Upper lobe of right lung (tissue), 1 donor: ENCODE data around the gene NELFCD. TPM values are rescaled to one million over a fixed set of nuclear protein-coding genes. Genes with fewer than 3 reads are reported as not detected.

Experiments
- ATAC-seq: fragments of 200-7000 bp; cut with Tn5 transposase; one replicate; pipeline ENCODE4 v1.9.1; 2020; ENCODE audit warnings: mild to moderate bottlenecking, moderate library complexity
- DNase-seq: peaks from one replicate; pipeline ENCODE4 v3.0.0-alpha.2; 2020
- H3K27ac ChIP-seq: fragments of 200-600 bp; one replicate; pipeline ENCODE4 v1.8.0; 2022
- H3K27me3 ChIP-seq: fragments of 200-600 bp; one replicate; pipeline ENCODE4 v1.8.0; 2022; ENCODE audit warnings: mild to moderate bottlenecking
- H3K36me3 ChIP-seq: fragments of 200-600 bp; one replicate; pipeline ENCODE4 v1.8.0; 2022
- H3K4me1 ChIP-seq: fragments of 200-600 bp; one replicate; pipeline ENCODE4 v1.8.0; 2022
- H3K4me3 ChIP-seq: fragments of 200-600 bp; one replicate; pipeline ENCODE4 v1.8.0; 2022; ENCODE audit warnings: mild to moderate bottlenecking
- H3K9me3 ChIP-seq: fragments of 200-600 bp; one replicate; pipeline ENCODE4 v1.8.0; 2022
- intact Hi-C: fragments of 100-400 bp; cut with DNase I; formaldehyde crosslinking; loops from one replicate; pipeline ENCODE4 v1.11.0; 2022
- total RNA-seq: library from RNA; stranded (reverse); fragmentation: NEBNext Ultra II Directional; extraction: Animal tissue kit (Norgen Biotek cat#: 25700); gene quantifications from one replicate; pipeline ENCODE4 v1.2.1, GENCODE V29; 2021
- TF ChIP-seq, protein P1 (sequence below): fragments of 200-600 bp; IDR thresholded peaks from one replicate; pipeline ENCODE4 v1.8.0; 2022; ENCODE audit warnings: antibody characterized with exemption
- donor health status: DM: no; HTN: yes; CAD: no; lungs with severe emphysema.

The NELFCD gene
- total RNA-seq, 1 donor from 2014 or later, result 51.2 TPM

DNA sequence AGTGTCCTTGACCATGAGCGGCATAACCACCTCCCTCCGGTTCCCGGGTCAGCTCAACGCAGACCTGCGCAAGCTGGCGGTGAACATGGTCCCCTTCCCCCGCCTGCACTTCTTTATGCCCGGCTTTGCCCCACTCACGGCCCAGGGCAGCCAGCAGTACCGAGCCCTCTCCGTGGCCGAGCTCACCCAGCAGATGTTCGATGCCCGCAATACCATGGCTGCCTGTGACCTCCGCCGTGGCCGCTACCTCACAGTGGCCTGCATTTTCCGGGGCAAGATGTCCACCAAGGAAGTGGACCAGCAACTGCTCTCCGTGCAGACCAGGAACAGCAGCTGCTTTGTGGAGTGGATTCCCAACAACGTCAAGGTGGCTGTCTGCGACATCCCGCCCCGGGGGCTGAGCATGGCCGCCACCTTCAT is 43.1 kb downstream of the NELFCD start:
- intact Hi-C loops, result no loop called here
- Histone ChIP-seq H3K9me3 (no peaks in the 10 kb centered on the region), H3K4me1 (peaks cover 13% of the 10 kb centered on the region), H3K27ac (no peak overlapping the region), H3K36me3 (peaks cover 67% of the 10 kb centered on the region), H3K27me3 (no peaks in the 10 kb centered on the region), H3K4me3 (no peak overlapping the region)
- TF ChIP-seq, protein P1, sequence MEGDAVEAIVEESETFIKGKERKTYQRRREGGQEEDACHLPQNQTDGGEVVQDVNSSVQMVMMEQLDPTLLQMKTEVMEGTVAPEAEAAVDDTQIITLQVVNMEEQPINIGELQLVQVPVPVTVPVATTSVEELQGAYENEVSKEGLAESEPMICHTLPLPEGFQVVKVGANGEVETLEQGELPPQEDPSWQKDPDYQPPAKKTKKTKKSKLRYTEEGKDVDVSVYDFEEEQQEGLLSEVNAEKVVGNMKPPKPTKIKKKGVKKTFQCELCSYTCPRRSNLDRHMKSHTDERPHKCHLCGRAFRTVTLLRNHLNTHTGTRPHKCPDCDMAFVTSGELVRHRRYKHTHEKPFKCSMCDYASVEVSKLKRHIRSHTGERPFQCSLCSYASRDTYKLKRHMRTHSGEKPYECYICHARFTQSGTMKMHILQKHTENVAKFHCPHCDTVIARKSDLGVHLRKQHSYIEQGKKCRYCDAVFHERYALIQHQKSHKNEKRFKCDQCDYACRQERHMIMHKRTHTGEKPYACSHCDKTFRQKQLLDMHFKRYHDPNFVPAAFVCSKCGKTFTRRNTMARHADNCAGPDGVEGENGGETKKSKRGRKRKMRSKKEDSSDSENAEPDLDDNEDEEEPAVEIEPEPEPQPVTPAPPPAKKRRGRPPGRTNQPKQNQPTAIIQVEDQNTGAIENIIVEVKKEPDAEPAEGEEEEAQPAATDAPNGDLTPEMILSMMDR, result no peak
- DNase-seq, result no peak
- ATAC-seq, result no peak

DNA sequence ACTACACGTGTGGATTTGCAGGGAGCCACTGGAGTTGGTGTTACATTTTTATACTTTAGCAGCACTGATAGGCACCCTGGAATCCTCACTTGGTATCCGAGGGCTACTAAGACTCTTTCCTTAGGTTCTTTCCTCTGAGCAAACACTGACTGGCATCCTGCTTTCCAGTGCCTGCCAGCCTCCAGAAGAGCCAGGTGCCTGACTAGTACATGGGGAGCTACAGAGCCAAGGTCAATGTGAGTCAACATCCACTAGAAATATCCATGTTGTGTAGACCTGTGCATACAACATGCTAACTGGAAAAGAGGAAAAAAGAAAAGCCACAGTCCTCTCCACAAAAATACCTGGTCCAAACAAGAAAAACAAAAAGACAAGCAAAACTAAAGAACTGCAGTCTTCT is 44.0 kb downstream of the NELFCD start:
- Histone ChIP-seq H3K4me1 (peaks cover 20% of the 10 kb centered on the region), H3K9me3 (no peaks in the 10 kb centered on the region), H3K27me3 (no peaks in the 10 kb centered on the region), H3K36me3 (peaks cover 77% of the 10 kb centered on the region), H3K27ac (no peak overlapping the region), H3K4me3 (no peak overlapping the region)
- TF ChIP-seq, protein P1, result no peak
- intact Hi-C loops, result no loop called here
- ATAC-seq, result no peak
- no peak for DNase-seq

DNA sequence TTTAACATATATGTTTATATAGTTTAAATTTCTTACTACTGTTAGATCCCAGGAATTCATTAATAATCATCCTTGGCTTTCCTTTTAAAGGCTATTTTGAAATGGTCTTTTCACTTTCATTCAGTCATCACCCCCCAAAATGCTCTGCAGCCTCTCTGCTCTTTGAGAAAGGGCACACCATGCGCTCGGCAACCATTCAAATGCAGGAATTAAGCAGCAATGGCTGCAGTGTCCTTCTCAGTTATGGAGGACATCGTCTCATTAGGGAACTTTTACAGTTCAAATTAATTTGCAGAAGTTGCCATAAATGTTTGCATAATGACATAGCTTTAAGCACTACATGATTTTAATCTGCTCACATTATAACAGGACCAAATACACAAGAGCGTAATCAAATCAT is 44.5 kb downstream of the NELFCD start:
- Histone ChIP-seq H3K9me3 (no peaks in the 10 kb centered on the region), H3K27me3 (no peaks in the 10 kb centered on the region), H3K27ac (no peak overlapping the region), H3K36me3 (peaks cover 81% of the 10 kb centered on the region), H3K4me3 (no peak overlapping the region), H3K4me1 (peaks cover 24% of the 10 kb centered on the region)
- intact Hi-C loops, result no loop called here
- TF ChIP-seq, protein P1, result no peak
- DNase-seq (no peak), ATAC-seq (no peak)

DNA sequence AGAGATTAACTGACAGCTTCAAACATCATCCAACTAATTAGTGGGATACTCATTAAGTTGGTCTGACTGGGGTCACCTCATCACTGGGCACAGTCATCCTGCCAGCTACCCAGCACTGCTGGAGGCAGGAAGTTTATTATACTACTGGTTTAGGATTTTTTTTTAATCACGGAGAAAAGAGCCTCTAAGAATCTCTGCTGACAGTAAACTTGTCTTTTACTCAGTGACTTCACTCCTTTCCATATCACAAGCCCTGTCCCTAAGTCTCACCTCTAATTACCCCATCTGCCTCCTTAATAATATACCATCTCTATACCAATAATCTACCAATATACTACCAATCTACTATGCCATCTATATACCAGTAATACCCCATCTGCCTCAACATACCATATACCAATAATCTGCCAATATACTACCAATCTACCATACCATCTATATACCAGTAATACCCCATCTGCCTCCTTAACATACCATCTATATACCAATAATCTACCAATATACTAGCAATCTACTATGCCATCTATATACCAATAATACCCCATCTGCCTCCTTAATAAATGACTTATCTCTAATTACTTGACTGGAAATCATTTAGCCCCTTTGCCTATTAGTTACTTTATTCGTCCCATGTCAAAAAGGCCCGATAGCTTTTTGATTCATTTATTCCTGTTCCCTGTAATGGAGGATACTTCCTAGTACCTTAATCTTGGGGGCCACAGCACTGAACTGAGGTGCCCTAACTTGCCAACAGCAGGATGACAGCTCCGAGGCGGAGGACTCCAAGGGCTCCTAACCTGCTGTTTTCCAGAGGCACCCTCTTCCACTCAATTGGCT is 46.1 kb downstream of the NELFCD start:
- peaks cover 33% of the 10 kb centered on the region for H3K4me1 ChIP-seq
- no peak overlapping the region for H3K4me3 ChIP-seq
- ATAC-seq (no peak), DNase-seq (no peak)
- H3K9me3 ChIP-seq, result no peaks in the 10 kb centered on the region
- H3K36me3 ChIP-seq, result peaks cover 86% of the 10 kb centered on the region
- H3K27ac ChIP-seq, result no peak overlapping the region
- intact Hi-C loops, result no loop called here
- TF ChIP-seq, protein P1, result no peak
- no peaks in the 10 kb centered on the region for H3K27me3 ChIP-seq

DNA sequence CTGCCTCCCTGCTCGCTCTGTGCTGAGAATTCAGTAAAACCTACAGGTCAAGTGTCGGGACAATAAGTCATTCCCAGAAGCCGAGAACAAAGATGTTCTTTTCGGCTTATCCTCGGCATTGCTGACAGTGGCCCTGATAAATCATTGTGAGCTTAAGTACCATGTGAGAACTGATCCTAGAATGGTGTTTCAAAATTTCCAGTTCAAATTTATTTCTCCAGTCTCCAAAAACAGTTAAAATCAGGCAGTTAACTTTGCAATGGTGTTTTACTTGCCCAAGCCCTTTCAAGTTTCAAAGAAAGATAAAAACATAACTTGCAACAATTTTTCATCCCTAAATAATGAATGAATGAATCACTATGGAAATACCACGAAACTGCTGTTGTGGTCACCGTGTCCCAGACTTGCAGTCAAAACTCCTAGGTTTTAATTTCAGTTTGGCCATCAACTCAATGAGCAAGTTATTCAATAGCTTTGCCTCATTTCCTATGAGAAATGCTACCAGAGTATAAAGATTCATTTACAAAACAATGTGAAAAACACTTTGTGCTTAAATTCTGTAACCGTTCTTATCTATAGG is 46.8 kb downstream of the NELFCD start:
- DNase-seq (no peak), ATAC-seq (no peak)
- TF ChIP-seq, protein P1, result no peak
- intact Hi-C loops, result no loop called here
- Histone ChIP-seq H3K9me3 (no peaks in the 10 kb centered on the region), H3K4me1 (peaks cover 35% of the 10 kb centered on the region), H3K27me3 (no peaks in the 10 kb centered on the region), H3K4me3 (no peak overlapping the region), H3K36me3 (peaks cover 81% of the 10 kb centered on the region), H3K27ac (no peak overlapping the region)
